WTC11 (cell line): ENCODE data around the gene EAF1. TPM values are rescaled to one million over a fixed set of nuclear protein-coding genes. Genes with fewer than 3 reads are reported as not detected.
"Not testable (repeated sequence)": the region's sequence is repeated elsewhere in the genome, so short reads cannot be mapped to it uniquely, and the experiment has no call there.

Source experiments
- ATAC-seq: fragments of 200-7000 bp; cut with Tn5 transposase; 2 replicates; pipeline ENCODE4 v1.10.0; 2021; ENCODE audit warnings: mild to moderate bottlenecking, moderate library complexity
- CTCF ChIA-PET: fragments of 300-600 bp; sonication (Branson Sonifier 250); formaldehyde crosslinking; loops from one replicate; lab custom pipeline; 2021; ENCODE audit warnings: antibody characterized with exemption; lab: Charles Lee
- POLR2A ChIA-PET: fragments of 350-600 bp; sonication (Branson Sonifier 250); formaldehyde crosslinking; loops from one replicate; lab custom pipeline; 2021; ENCODE audit warnings: antibody characterized with exemption; lab: Charles Lee
- DNase-seq: peaks from one replicate; pipeline ENCODE4 v3.0.0; 2021; ENCODE audit warnings: low spot score
- H3K27ac Mint-ChIP-seq: 2 replicates; pipeline ENCODE4 v1.8.0; 2021; ENCODE audit warnings: mixed read lengths
- H3K27me3 Mint-ChIP-seq: 2 replicates; pipeline ENCODE4 v1.8.0; 2021; ENCODE audit warnings: low read depth, mild to moderate bottlenecking, moderate library complexity, mixed read lengths
- H3K36me3 Mint-ChIP-seq: 2 replicates; pipeline ENCODE4 v1.8.0; 2021; ENCODE audit warnings: mixed read lengths
- H3K4me1 Mint-ChIP-seq: 2 replicates; pipeline ENCODE4 v1.8.0; 2022; ENCODE audit warnings: mixed read lengths
- H3K4me3 Mint-ChIP-seq: 2 replicates; pipeline ENCODE4 v1.8.0; 2021; ENCODE audit warnings: mild to moderate bottlenecking, moderate library complexity, mixed read lengths
- H3K9me3 Mint-ChIP-seq: 2 replicates; pipeline ENCODE4 v1.8.0; 2021; ENCODE audit warnings: mixed read lengths
- ATF1 ChIP-seq: sonication (generic); formaldehyde crosslinking; IDR thresholded peaks from 2 replicates; pipeline ENCODE4 v1.8.1; 2023; ENCODE audit warnings: mild to moderate bottlenecking, moderate library complexity, missing genetic modification reagents
- ATF6 ChIP-seq: sonication (generic); formaldehyde crosslinking; IDR thresholded peaks from 2 replicates; pipeline ENCODE4 v1.8.1; 2023; ENCODE audit warnings: mild to moderate bottlenecking, missing genetic modification reagents
- CREM ChIP-seq: sonication (generic); formaldehyde crosslinking; IDR thresholded peaks from 2 replicates; pipeline ENCODE4 v1.8.1; 2022; ENCODE audit warnings: mild to moderate bottlenecking, missing genetic modification reagents, moderate library complexity
- FOXJ3 ChIP-seq: sonication (generic); formaldehyde crosslinking; IDR thresholded peaks from 2 replicates; pipeline ENCODE4 v1.9.0; 2021; ENCODE audit warnings: missing genetic modification reagents, mild to moderate bottlenecking, borderline replicate concordance
- GRHL2 ChIP-seq: fragments of 250-450 bp; sonication (Bioruptor Pico); IDR thresholded peaks from 2 replicates; pipeline ENCODE4 v1.8.0; 2022; ENCODE audit warnings: mild to moderate bottlenecking, moderate library complexity; ENCODE audit not compliant: insufficient replicate concordance, severe bottlenecking
- GTF2I ChIP-seq: fragments of 250-450 bp; sonication (Bioruptor Pico); conservative IDR thresholded peaks from 2 replicates; pipeline ENCODE4 v1.4.0; 2021; ENCODE audit warnings: mild to moderate bottlenecking
- IRF2 ChIP-seq: sonication (generic); formaldehyde crosslinking; IDR thresholded peaks from 2 replicates; pipeline ENCODE4 v1.8.0; 2022; ENCODE audit warnings: low read depth, missing genetic modification reagents, borderline replicate concordance
- JAZF1 ChIP-seq: fragments of 250-450 bp; sonication (Bioruptor Pico); IDR thresholded peaks from 2 replicates; pipeline ENCODE4 v1.9.0; 2021; ENCODE audit warnings: moderate library complexity, mild to moderate bottlenecking, inconsistent platforms
- KAT7 ChIP-seq: sonication (generic); formaldehyde crosslinking; IDR thresholded peaks from 2 replicates; pipeline ENCODE4 v1.8.1; 2023; ENCODE audit warnings: missing genetic modification reagents, mild to moderate bottlenecking, borderline replicate concordance
- NFATC4 ChIP-seq: fragments of 250-450 bp; sonication (Bioruptor Pico); IDR thresholded peaks from 2 replicates; pipeline ENCODE4 v1.9.0; 2021; ENCODE audit warnings: mild to moderate bottlenecking
- OVOL2 ChIP-seq: fragments of 250-450 bp; sonication (Bioruptor Pico); IDR thresholded peaks from 2 replicates; pipeline ENCODE4 v1.9.0; 2021; ENCODE audit warnings: mild to moderate bottlenecking, borderline replicate concordance
- RELA ChIP-seq: sonication (generic); formaldehyde crosslinking; IDR thresholded peaks from 2 replicates; pipeline ENCODE4 v1.8.1; 2022; ENCODE audit warnings: missing genetic modification reagents, mild to moderate bottlenecking, borderline replicate concordance
- SP1 ChIP-seq: sonication (generic); formaldehyde crosslinking; conservative IDR thresholded peaks from 2 replicates; pipeline ENCODE4 v1.8.1; 2022; ENCODE audit warnings: missing genetic modification reagents
- TEAD4 ChIP-seq: sonication (generic); formaldehyde crosslinking; IDR thresholded peaks from 2 replicates; pipeline ENCODE4 v1.8.0; 2022; ENCODE audit warnings: mild to moderate bottlenecking, missing genetic modification reagents
- ZNF138 ChIP-seq: sonication (generic); formaldehyde crosslinking; conservative IDR thresholded peaks from 2 replicates; pipeline ENCODE4 v1.8.1; 2022; ENCODE audit warnings: mild to moderate bottlenecking, moderate library complexity, missing genetic modification reagents
- ZNF219 ChIP-seq: sonication (generic); formaldehyde crosslinking; IDR thresholded peaks from 2 replicates; pipeline ENCODE4 v1.8.0; 2023; ENCODE audit warnings: missing genetic modification reagents, mild to moderate bottlenecking, borderline replicate concordance
- ZNF281 ChIP-seq: sonication (generic); formaldehyde crosslinking; IDR thresholded peaks from 2 replicates; pipeline ENCODE4 v1.8.0; 2023; ENCODE audit warnings: mild to moderate bottlenecking, missing genetic modification reagents
- total RNA-seq: library from RNA; stranded (reverse); gene quantifications from 3 replicates; pipeline ENCODE4 v1.2.3, GENCODE V29; 2021
- TF ChIP-seq, protein P1 (sequence below): sonication (generic); formaldehyde crosslinking; IDR thresholded peaks from 2 replicates; pipeline ENCODE4 v1.8.0; 2022; ENCODE audit warnings: mild to moderate bottlenecking, missing genetic modification reagents
- TF ChIP-seq, protein P2 (sequence below): sonication (generic); formaldehyde crosslinking; IDR thresholded peaks from 2 replicates; pipeline ENCODE4 v1.8.1; 2022; ENCODE audit warnings: low read depth, missing genetic modification reagents, borderline replicate concordance

Gene EAF1
- total RNA-seq, 1 experiment from 2014 or later, result 25.4 TPM

DNA sequence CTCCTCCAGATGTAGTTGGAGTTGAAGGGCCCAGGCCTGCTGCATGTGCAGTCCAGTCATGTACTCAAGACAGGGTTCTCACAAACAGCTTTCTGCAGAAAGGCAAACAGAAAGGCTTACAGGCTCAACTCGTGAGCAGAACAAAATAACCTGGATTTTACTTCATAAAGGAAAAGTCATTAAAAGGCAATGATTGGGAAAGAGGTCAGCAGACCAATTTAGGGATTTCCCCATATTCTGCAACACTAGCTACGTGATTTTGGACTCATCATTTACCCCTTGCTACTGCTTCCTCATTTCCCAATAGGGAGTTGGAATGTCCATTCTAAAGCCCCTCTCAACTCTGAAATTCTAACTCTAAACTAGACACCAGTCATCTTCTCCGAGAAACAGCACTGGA is 18.2 kb upstream of the EAF1 start (continued):
- TF ChIP-seq ZNF138 (CRISPR knock-in tag) (no peak), CREM (no peak), ZNF281 (CRISPR knock-in tag) (no peak), ATF1 (no peak), OVOL2 (CRISPR knock-in tag) (no peak)

DNA sequence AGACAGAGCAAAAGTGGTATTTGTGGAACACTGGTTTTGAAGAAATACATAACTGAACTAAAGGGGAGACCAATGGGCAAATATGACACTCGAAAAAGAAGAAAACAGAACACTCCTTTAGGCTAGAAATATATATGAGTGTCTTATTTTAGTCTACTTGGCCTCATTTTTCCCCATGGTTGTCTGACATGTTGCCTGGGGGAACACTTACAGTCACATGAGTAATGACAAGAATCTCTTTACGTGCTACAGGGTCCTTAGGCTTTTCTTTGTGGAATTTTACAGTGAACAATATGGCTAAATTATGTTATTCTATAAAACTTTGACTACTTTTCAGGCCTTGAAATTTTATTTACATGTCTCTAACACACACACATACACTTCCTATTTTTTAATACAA is 17.6 kb upstream of the EAF1 start:
- no peak overlapping the region for H3K27ac Mint-ChIP-seq
- ChIA-PET POLR2A (no interaction called here), CTCF (interaction anchor here (1.2 kb wide), 1 partner anchor 142 kb away, joined by 4 read pairs; no protein-coding TSS in a partner anchor)
- DNase-seq (no peak), ATAC-seq (no peak)
- H3K36me3 Mint-ChIP-seq, result peaks cover 30% of the 10 kb centered on the region
- no peak for TF ChIP-seq NFATC4 (CRISPR knock-in tag)
- TF ChIP-seq KAT7 (CRISPR knock-in tag), result no peak
- TF ChIP-seq FOXJ3, result no peak
- TF ChIP-seq GTF2I, result no peak
- TF ChIP-seq CREM, result no peak
- no peak for TF ChIP-seq ATF1
- TF ChIP-seq, protein P1, sequence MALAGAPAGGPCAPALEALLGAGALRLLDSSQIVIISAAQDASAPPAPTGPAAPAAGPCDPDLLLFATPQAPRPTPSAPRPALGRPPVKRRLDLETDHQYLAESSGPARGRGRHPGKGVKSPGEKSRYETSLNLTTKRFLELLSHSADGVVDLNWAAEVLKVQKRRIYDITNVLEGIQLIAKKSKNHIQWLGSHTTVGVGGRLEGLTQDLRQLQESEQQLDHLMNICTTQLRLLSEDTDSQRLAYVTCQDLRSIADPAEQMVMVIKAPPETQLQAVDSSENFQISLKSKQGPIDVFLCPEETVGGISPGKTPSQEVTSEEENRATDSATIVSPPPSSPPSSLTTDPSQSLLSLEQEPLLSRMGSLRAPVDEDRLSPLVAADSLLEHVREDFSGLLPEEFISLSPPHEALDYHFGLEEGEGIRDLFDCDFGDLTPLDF (CRISPR knock-in tag), result no peak
- no peak for TF ChIP-seq SP1
- TF ChIP-seq RELA (CRISPR knock-in tag), result no peak
- no peak for TF ChIP-seq IRF2 (CRISPR knock-in tag)
- no peak for TF ChIP-seq ZNF219 (CRISPR knock-in tag)
- TF ChIP-seq, protein P2, sequence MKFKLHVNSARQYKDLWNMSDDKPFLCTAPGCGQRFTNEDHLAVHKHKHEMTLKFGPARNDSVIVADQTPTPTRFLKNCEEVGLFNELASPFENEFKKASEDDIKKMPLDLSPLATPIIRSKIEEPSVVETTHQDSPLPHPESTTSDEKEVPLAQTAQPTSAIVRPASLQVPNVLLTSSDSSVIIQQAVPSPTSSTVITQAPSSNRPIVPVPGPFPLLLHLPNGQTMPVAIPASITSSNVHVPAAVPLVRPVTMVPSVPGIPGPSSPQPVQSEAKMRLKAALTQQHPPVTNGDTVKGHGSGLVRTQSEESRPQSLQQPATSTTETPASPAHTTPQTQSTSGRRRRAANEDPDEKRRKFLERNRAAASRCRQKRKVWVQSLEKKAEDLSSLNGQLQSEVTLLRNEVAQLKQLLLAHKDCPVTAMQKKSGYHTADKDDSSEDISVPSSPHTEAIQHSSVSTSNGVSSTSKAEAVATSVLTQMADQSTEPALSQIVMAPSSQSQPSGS (CRISPR knock-in tag), result no peak
- no peak for TF ChIP-seq TEAD4 (CRISPR knock-in tag)
- TF ChIP-seq ATF6, result no peak
- no peak for TF ChIP-seq GRHL2
- TF ChIP-seq JAZF1 (CRISPR knock-in tag), result no peak
- no peak overlapping the region for H3K4me3 Mint-ChIP-seq
- no peaks in the 10 kb centered on the region for H3K27me3 Mint-ChIP-seq
- H3K4me1 Mint-ChIP-seq, result no peaks in the 10 kb centered on the region
- no peaks in the 10 kb centered on the region for H3K9me3 Mint-ChIP-seq

GRCh38 chr3:15410966-15411365 is 16.4 kb upstream of the EAF1 start:
- CTCF ChIA-PET, DNase-seq, H3K4me3 Mint-ChIP-seq, H3K27me3 Mint-ChIP-seq, H3K4me1 Mint-ChIP-seq, H3K9me3 Mint-ChIP-seq, ATAC-seq, H3K27ac Mint-ChIP-seq, POLR2A ChIA-PET: not testable (repeated sequence)
- peaks cover 42% of the 10 kb centered on the region for H3K36me3 Mint-ChIP-seq
